ENCODE measurements around the gene VPS11. TPM values are rescaled to one million over a fixed set of nuclear protein-coding genes. Genes with fewer than 3 reads are reported as not detected.

Gene VPS11
- total and polyA plus RNA-seq, 4 donors: 28.1 to 57.8 (median 49.6) TPM

DNA sequence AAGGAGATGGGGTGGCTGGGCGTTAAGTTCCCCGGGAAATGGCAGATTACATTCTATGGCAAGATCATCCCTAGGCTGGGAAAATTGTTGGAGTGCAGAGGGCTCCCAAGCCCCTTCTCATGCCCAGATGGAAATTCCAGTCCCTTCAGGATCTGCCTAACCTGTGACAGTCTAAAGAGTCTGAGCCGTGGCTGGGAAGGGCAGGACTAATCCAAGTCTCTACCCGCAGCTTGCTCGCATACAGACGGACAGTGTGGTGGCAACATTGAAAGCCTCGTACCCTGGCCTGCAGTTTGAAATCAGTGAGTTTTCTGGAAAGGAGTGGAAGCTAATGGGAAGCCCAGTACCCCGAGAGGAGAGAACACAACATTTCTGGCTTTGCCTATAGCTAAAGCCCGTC is 20.8 kb downstream of the VPS11 start:
- no peak overlapping the region for H3K27ac ChIP-seq (ENCODE audit: low read depth, low read length)
- peaks cover 36% of the 10 kb centered on the region for H3K36me3 ChIP-seq (ENCODE audit: control insufficient read depth, insufficient read depth, low read length)
- no peaks in the 10 kb centered on the region for H3K27me3 ChIP-seq (ENCODE audit: control insufficient read depth, insufficient read depth, low read length)
- DNase-seq (ENCODE audit: low read depth in 4 of 6, low spot score in 6 of 6): no peak
- WGBS (ENCODE audit: insufficient coverage): 92% methylated on average over 9 of the region's 9 CpGs
- H3K9me3 ChIP-seq (ENCODE audit: control insufficient read depth, insufficient read depth, low read length): no peaks in the 10 kb centered on the region
- H3K4me3 ChIP-seq (ENCODE audit: low read depth, low read length): no peak overlapping the region
- peaks cover 38% of the 10 kb centered on the region for H3K4me1 ChIP-seq (ENCODE audit: control insufficient read depth, insufficient read depth, low read length)

DNA sequence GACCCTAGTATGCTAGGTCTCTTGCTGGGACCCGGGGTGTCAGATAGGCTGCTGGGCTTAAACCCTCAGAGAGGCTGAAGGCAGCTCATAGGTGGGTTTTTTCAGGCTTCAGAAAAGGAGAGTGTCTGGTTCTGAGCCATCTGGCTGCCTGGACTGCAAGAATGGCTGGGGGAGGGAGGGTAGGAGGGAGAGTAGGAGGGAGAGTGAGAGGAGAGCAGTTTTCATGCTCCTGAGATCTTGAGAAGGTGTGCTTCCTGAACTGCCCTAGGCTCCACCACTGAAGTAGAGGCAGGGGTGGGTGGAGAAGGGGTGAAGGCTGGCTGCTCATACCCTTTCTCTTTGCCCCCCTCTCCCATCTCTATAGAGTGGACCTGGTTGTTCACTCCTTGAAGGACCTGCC is 21.7 kb downstream of the VPS11 start:
- Histone ChIP-seq H3K4me1 (ENCODE audit: control insufficient read depth, insufficient read depth, low read length) (peaks cover 43% of the 10 kb centered on the region), H3K27me3 (ENCODE audit: control insufficient read depth, insufficient read depth, low read length) (no peaks in the 10 kb centered on the region), H3K4me3 (ENCODE audit: low read depth, low read length) (no peak overlapping the region), H3K36me3 (ENCODE audit: control insufficient read depth, insufficient read depth, low read length) (peaks cover 40% of the 10 kb centered on the region), H3K27ac (ENCODE audit: low read depth, low read length) (no peak overlapping the region), H3K9me3 (ENCODE audit: control insufficient read depth, insufficient read depth, low read length) (no peaks in the 10 kb centered on the region)
- WGBS (ENCODE audit: insufficient coverage): 100% methylated on average over 1 of the region's 1 CpG
- no peak for DNase-seq (ENCODE audit: low read depth in 4 of 6, low spot score in 6 of 6)

DNA sequence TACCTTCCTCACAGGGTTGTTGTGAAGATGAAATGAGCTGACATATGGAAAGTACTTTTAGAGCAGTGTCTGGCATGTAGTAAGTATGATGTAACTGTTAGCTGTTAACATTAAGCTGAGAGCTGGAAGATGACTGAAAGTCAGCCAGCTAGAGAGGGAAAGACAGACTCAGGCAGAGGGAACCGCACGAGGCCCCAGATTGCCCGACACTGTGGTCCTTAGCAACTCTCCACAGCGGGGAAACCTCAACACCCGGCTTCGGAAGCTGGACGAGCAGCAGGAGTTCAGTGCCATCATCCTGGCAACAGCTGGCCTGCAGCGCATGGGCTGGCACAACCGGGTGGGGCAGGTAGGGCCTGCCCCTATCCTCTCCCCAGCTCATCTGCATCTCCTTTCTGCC is 23.6 kb downstream of the VPS11 start:
- Histone ChIP-seq H3K27ac (ENCODE audit: low read depth, low read length) (no peak overlapping the region), H3K36me3 (ENCODE audit: control insufficient read depth, insufficient read depth, low read length) (peaks cover 40% of the 10 kb centered on the region), H3K27me3 (ENCODE audit: control insufficient read depth, insufficient read depth, low read length) (no peaks in the 10 kb centered on the region), H3K9me3 (ENCODE audit: control insufficient read depth, insufficient read depth, low read length) (no peaks in the 10 kb centered on the region), H3K4me1 (ENCODE audit: control insufficient read depth, insufficient read depth, low read length) (peaks cover 35% of the 10 kb centered on the region), H3K4me3 (ENCODE audit: low read depth, low read length) (peak overlapping the region; percentile 24)
- WGBS (ENCODE audit: insufficient coverage): 35% methylated on average over 8 of the region's 9 CpGs
- DNase-seq (ENCODE audit: low read depth in 4 of 6, low spot score in 6 of 6): no peak

DNA sequence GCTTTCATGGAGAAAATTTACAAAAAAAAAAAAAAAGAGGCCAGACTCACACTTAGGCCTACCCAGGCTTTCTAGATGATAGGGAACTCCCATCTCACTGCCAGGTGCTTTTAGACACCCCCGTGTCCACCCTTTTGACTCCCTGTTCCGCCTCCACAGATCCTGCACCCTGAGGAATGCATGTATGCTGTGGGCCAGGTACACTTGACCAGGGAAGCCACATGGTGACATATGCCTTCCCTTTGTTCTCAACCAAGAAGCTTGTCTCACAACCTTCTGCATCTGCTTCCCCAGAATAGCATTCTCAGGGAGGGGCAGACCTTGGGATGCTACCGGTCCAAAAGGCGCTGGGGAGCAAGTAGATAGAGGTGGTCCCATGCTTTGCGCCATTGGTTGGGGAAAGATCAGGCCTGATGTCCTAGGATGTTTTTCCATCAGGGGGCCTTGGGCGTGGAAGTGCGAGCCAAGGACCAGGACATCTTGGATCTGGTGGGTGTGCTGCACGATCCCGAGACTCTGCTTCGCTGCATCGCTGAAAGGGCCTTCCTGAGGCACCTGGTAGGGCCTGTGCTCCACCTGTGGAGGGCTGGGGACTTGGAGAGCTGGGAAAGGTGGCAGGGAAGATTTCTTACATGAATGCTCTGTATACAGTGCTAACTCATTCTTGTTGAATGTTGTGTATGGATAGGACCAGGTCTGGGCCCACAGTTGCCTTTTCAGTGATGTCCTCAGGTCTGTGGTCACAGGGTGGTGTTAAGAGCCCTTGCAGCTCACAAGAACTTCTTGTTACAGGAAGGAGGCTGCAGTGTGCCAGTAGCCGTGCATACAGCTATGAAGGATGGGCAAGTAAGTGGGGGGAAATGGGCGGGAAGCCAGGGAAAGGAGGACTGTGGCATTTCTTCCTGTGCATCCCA is 24.6 kb downstream of the VPS11 start:
- 74% methylated on average over 13 of the region's 13 CpGs for WGBS (ENCODE audit: insufficient coverage)
- DNase-seq (ENCODE audit: low read depth in 4 of 6, low spot score in 6 of 6): no peak
- Histone ChIP-seq H3K36me3 (ENCODE audit: control insufficient read depth, insufficient read depth, low read length) (peaks cover 47% of the 10 kb centered on the region), H3K27me3 (ENCODE audit: control insufficient read depth, insufficient read depth, low read length) (no peaks in the 10 kb centered on the region), H3K9me3 (ENCODE audit: control insufficient read depth, insufficient read depth, low read length) (no peaks in the 10 kb centered on the region), H3K27ac (ENCODE audit: low read depth, low read length) (no peak overlapping the region), H3K4me3 (ENCODE audit: low read depth, low read length) (peak overlapping the region; percentile 72), H3K4me1 (ENCODE audit: control insufficient read depth, insufficient read depth, low read length) (peaks cover 34% of the 10 kb centered on the region)

DNA sequence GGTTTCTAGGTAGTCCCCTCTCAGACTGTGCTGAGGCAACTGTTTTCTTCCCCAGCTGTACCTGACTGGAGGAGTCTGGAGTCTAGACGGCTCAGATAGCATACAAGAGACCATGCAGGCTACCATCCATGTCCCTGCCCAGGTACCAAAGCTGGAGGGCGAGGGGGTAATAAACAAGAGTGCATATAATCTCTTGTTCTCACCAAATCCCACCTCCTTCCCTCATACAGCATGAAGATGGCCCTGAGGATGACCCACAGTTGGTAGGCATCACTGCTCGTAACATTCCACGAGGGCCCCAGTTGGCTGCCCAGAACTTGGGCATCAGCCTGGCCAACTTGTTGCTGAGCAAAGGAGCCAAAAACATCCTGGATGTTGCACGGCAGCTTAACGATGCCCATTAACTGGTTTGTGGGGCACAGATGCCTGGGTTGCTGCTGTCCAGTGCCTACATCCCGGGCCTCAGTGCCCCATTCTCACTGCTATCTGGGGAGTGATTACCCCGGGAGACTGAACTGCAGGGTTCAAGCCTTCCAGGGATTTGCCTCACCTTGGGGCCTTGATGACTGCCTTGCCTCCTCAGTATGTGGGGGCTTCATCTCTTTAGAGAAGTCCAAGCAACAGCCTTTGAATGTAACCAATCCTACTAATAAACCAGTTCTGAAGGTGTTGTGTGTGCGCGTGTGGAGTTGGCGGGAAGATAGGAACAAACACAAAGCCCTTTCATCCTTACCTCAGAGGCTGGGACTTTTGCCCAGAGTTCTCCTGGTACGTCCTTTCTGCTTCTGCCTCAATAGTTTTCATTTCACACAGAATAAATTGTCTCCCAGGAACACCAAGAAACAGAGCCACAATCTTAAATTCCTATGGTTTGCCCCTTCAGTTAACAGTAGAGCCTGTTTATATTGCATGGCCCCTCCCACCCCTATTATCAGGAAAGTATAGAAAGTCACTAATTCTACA is 25.5 kb downstream of the VPS11 start:
- peaks cover 52% of the 10 kb centered on the region for H3K36me3 ChIP-seq (ENCODE audit: control insufficient read depth, insufficient read depth, low read length)
- H3K4me1 ChIP-seq (ENCODE audit: control insufficient read depth, insufficient read depth, low read length): peaks cover 34% of the 10 kb centered on the region
- WGBS (ENCODE audit: insufficient coverage): 18% methylated on average over 9 of the region's 12 CpGs
- peak overlapping the region; percentile 88 for H3K27ac ChIP-seq (ENCODE audit: low read depth, low read length)
- peak overlapping the region; percentile 72 for H3K4me3 ChIP-seq (ENCODE audit: low read depth, low read length)
- peak in 2 of 6 donors; percentile 20 to 54 for DNase-seq (ENCODE audit: low read depth in 4 of 6, low spot score in 6 of 6)
- no peaks in the 10 kb centered on the region for H3K27me3 ChIP-seq (ENCODE audit: control insufficient read depth, insufficient read depth, low read length)
- H3K9me3 ChIP-seq (ENCODE audit: control insufficient read depth, insufficient read depth, low read length): no peaks in the 10 kb centered on the region

DNA sequence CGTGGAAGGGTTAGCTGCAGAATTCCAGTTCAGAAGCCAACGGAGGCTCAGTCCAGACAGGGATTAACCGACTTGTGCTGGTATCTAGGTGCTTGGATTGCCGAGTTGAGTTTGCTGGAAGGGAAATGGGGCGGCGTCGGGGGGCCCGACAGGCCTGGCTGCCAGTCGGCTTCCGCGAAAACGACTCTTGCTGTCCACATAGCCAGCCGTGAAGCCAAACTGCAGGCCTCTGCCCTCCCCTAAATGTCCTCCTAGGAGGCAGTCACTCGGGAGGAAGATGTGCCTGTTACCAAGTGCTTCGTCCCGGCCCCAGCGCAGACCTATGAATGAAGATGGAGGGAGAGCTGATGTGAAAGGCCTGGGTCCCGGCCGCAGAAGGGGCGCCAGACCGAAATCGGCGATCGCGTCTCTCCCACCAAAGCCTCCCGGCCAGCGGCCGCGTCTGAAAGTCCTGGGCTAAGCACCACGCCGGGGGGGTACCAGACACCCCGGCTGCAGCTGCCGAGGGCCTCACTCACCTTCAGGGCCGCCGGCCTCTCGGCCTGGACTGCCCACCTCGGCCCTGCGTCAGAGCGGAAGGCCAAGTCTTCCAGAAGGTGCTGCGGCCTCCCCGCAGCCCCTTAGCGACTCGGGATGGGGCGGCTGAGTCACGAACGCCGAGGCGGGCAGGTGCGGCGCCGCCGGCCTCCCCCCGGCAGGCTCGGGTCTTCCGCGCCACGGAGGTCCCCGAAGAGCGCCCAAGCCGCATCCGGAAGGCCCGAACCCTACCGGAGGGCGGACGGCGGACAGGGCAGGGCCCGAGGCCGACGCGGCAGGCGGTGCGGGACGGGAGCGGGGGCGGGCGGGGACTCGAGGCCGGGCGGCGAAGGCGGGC is 26.6 kb downstream of the VPS11 start:
- Histone ChIP-seq H3K36me3 (ENCODE audit: control insufficient read depth, insufficient read depth, low read length) (peaks cover 50% of the 10 kb centered on the region), H3K27me3 (ENCODE audit: control insufficient read depth, insufficient read depth, low read length) (no peaks in the 10 kb centered on the region), H3K4me3 (ENCODE audit: low read depth, low read length) (peak overlapping the region; percentile 72), H3K9me3 (ENCODE audit: control insufficient read depth, insufficient read depth, low read length) (no peaks in the 10 kb centered on the region), H3K4me1 (ENCODE audit: control insufficient read depth, insufficient read depth, low read length) (peaks cover 34% of the 10 kb centered on the region), H3K27ac (ENCODE audit: low read depth, low read length) (peak overlapping the region; percentile 88)
- peak in 2 of 6 donors; percentile 34 to 50 for DNase-seq (ENCODE audit: low read depth in 4 of 6, low spot score in 6 of 6)
- under 1% methylated on average over 80 of the region's 81 CpGs for WGBS (ENCODE audit: insufficient coverage)

DNA sequence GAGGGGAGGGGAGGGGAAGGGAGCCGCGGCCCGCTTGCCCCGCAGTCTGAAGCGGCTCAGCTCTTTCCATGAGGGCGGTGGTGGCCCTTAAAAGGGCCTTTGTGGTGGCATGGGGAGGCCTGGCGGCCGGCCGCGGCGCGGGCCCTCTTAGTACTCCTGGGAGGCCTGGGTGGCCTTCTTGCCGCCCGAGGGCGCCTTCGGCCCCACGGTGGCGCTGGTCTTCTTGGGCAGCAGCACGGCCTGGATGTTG is 27.1 kb downstream of the VPS11 start:
- 0% methylated on average over 19 of the region's 19 CpGs for WGBS (ENCODE audit: insufficient coverage)
- H3K27me3 ChIP-seq (ENCODE audit: control insufficient read depth, insufficient read depth, low read length): no peaks in the 10 kb centered on the region
- H3K27ac ChIP-seq (ENCODE audit: low read depth, low read length): peak overlapping the region; percentile 87
- peaks cover 46% of the 10 kb centered on the region for H3K36me3 ChIP-seq (ENCODE audit: control insufficient read depth, insufficient read depth, low read length)
- peak in 1 of 6 donors; percentile 89 for DNase-seq (ENCODE audit: low read depth in 4 of 6, low spot score in 6 of 6)
- no peaks in the 10 kb centered on the region for H3K9me3 ChIP-seq (ENCODE audit: control insufficient read depth, insufficient read depth, low read length)
- H3K4me1 ChIP-seq (ENCODE audit: control insufficient read depth, insufficient read depth, low read length): peaks cover 34% of the 10 kb centered on the region
- peak overlapping the region; percentile 72 for H3K4me3 ChIP-seq (ENCODE audit: low read depth, low read length)

DNA sequence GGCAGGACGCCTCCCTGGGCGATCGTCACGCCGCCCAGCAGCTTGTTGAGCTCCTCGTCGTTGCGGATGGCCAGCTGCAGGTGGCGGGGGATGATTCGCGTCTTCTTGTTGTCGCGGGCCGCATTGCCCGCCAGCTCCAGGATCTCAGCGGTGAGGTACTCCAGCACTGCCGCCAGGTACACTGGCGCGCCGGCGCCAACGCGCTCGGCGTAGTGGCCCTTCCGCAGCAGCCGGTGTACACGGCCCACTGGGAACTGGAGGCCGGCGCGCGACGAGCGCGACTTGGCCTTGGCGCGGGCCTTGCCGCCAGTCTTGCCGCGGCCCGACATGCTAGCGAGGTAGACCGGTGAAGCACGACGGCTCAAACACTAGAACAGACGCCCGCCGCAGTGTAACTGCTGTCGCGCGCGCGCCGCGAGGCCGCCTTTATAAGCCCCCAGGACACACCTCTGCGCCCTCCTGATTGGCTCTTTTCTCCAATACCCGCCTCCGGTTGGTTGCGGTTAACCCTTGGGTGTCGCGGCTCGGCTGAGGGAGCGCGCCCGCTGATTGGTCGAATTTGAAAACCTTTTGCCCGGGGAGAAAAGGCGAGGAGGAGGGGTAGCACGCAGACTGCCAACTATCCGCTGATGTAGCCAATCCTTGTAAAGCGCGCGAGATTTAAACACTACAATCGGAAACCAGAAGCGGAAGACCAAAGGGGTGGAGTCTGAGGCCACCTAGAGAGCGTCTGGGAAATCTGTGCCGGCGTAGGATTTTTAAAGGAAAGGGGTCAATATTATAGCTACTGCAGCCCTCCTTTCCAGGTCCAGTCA is 27.7 kb downstream of the VPS11 start:
- peaks cover 41% of the 10 kb centered on the region for H3K36me3 ChIP-seq (ENCODE audit: control insufficient read depth, insufficient read depth, low read length)
- DNase-seq (ENCODE audit: low read depth in 4 of 6, low spot score in 6 of 6): peak; percentile 97 to 100 (median 99)
- under 1% methylated on average over 70 of the region's 79 CpGs for WGBS (ENCODE audit: insufficient coverage)

More for the DNA sequence above, 27.7 kb downstream of the VPS11 start:
- Histone ChIP-seq H3K4me3 (ENCODE audit: low read depth, low read length) (peak overlapping the region; percentile 72), H3K9me3 (ENCODE audit: control insufficient read depth, insufficient read depth, low read length) (no peaks in the 10 kb centered on the region), H3K27me3 (ENCODE audit: control insufficient read depth, insufficient read depth, low read length) (no peaks in the 10 kb centered on the region), H3K27ac (ENCODE audit: low read depth, low read length) (peak overlapping the region; percentile 87), H3K4me1 (ENCODE audit: control insufficient read depth, insufficient read depth, low read length) (peaks cover 34% of the 10 kb centered on the region)
